ENCODE data around the gene ZNF23. TPM values are rescaled to one million over a fixed set of nuclear protein-coding genes. Genes with fewer than 3 reads are reported as not detected.
A peak's percentile ranks its signal among the peaks of the same experiment; 100 is the strongest.

Gene ZNF23
- total RNA-seq, 1 experiment from 2014 or later, result 8.9 TPM

DNA sequence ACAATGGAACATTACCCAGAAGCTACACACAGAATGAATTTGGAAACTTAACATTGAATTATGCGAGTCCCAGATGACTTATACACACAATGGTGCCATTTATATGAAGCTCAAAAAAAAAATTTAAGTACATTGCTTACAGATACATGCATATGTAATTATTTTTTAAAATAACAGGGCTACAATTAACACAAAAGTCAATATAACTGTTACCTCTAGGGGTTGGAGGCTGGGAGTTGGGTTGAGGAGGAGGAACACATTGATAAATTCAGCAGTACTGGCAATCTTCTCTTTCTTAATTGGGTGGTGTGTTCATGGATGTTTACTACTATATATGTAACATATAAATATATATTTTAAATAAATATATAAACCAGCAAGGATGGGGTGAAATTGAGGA is 1.1 kb downstream of the ZNF23 start:
- H3K79me2 ChIP-seq (ENCODE audit: low read length), result peaks cover 42% of the 10 kb centered on the region
- H3K36me3 ChIP-seq (ENCODE audit: insufficient read depth, low read length), result peaks cover under 1% of the 10 kb centered on the region; the same call in 1 of the 2 replicates
- DNase-seq, result no peak
- no peak overlapping the region for H2AFZ ChIP-seq (ENCODE audit: low read length)
- no peaks in the 10 kb centered on the region for H3K27me3 ChIP-seq (ENCODE audit: low read length)
- H3K9me2 ChIP-seq (replicated peaks; ENCODE audit: insufficient read depth, low read length), result no peaks in the 10 kb centered on the region
- H3K4me1 ChIP-seq (ENCODE audit: low read length), result peaks cover 17% of the 10 kb centered on the region
- H3K9me3 ChIP-seq (ENCODE audit: low read length), result no peaks in the 10 kb centered on the region
- peak overlapping the region; percentile 98 for H3K4me3 ChIP-seq (ENCODE audit: low read length)
- H4K20me1 ChIP-seq (ENCODE audit: insufficient read depth, low read depth, low read length), result no peaks in the 10 kb centered on the region
- H3K4me2 ChIP-seq (ENCODE audit: low read depth, low read length, poor library complexity, severe bottlenecking), result peak overlapping the region; percentile 74
- no peak overlapping the region for H3K27ac ChIP-seq (ENCODE audit: low read length)
- peak overlapping the region; percentile 92; the same call in 1 of the 2 replicates for H3K9ac ChIP-seq (ENCODE audit: low read length)

DNA sequence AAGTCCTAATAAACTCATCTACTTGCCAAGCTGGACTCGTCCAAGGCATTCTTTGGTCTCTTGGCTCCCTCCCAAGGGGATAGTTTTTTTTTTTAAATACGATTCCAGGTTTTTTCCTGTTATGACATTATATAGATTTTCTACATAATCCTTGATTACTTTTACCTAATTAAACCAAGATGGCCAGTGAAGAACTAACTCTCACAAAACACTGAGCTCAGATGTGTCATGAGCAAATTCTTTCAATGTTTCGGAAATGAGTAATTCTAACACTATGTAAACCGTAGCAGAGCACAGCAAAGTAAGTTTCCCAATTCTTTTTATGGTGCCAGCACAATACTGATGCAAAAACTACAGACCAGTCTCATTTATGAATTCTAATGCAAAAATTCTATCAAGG is 1.8 kb downstream of the ZNF23 start:
- H3K9me2 ChIP-seq (replicated peaks; ENCODE audit: insufficient read depth, low read length), result no peaks in the 10 kb centered on the region
- peak overlapping the region; percentile 98; the same call in 1 of the 2 replicates for H3K4me3 ChIP-seq (ENCODE audit: low read length)
- H3K9me3 ChIP-seq (ENCODE audit: low read length), result no peaks in the 10 kb centered on the region
- no peak overlapping the region for H2AFZ ChIP-seq (ENCODE audit: low read length)
- peaks cover 42% of the 10 kb centered on the region for H3K79me2 ChIP-seq (ENCODE audit: low read length)
- H3K36me3 ChIP-seq (ENCODE audit: insufficient read depth, low read length), result peaks cover 6% of the 10 kb centered on the region; the same call in 1 of the 2 replicates
- peak overlapping the region; percentile 74 for H3K4me2 ChIP-seq (ENCODE audit: low read depth, low read length, poor library complexity, severe bottlenecking)
- DNase-seq, result no peak
- no peak overlapping the region for H3K27ac ChIP-seq (ENCODE audit: low read length)
- H3K27me3 ChIP-seq (ENCODE audit: low read length), result no peaks in the 10 kb centered on the region
- H4K20me1 ChIP-seq (ENCODE audit: insufficient read depth, low read depth, low read length), result no peaks in the 10 kb centered on the region
- H3K4me1 ChIP-seq (ENCODE audit: low read length), result peaks cover 17% of the 10 kb centered on the region
- H3K9ac ChIP-seq (ENCODE audit: low read length), result no peak overlapping the region

DNA sequence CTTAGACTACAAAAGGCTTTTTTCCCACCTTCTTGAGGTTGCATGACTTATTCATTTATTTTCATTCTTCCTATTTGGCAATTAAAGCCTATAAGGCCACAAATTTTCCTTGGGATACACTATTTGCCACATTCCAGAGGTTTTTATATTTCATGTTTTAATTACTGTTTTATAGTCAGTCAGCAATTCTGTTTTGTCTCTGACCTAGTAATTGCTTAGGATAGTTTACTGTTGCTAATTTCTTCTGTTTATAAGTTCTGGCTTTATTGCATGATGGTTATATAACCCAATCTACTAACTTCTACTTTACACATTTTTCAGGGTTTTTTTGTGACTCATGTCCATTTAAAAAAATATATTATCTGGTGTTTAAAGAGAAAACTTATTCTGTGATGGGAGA is 2.5 kb downstream of the ZNF23 start:
- H3K27ac ChIP-seq (ENCODE audit: low read length), result no peak overlapping the region
- no peaks in the 10 kb centered on the region for H4K20me1 ChIP-seq (ENCODE audit: insufficient read depth, low read depth, low read length)
- no peak for DNase-seq
- H3K4me1 ChIP-seq (ENCODE audit: low read length), result peaks cover 17% of the 10 kb centered on the region
- peaks cover 13% of the 10 kb centered on the region for H3K36me3 ChIP-seq (ENCODE audit: insufficient read depth, low read length)
- no peak overlapping the region for H3K9ac ChIP-seq (ENCODE audit: low read length)
- peaks cover 42% of the 10 kb centered on the region for H3K79me2 ChIP-seq (ENCODE audit: low read length)
- no peaks in the 10 kb centered on the region for H3K27me3 ChIP-seq (ENCODE audit: low read length)
- no peaks in the 10 kb centered on the region for H3K9me2 ChIP-seq (replicated peaks; ENCODE audit: insufficient read depth, low read length)
- H2AFZ ChIP-seq (ENCODE audit: low read length), result no peak overlapping the region
- H3K9me3 ChIP-seq (ENCODE audit: low read length), result no peaks in the 10 kb centered on the region
- no peak overlapping the region for H3K4me2 ChIP-seq (ENCODE audit: low read depth, low read length, poor library complexity, severe bottlenecking)
- H3K4me3 ChIP-seq (ENCODE audit: low read length), result no peak overlapping the region

DNA sequence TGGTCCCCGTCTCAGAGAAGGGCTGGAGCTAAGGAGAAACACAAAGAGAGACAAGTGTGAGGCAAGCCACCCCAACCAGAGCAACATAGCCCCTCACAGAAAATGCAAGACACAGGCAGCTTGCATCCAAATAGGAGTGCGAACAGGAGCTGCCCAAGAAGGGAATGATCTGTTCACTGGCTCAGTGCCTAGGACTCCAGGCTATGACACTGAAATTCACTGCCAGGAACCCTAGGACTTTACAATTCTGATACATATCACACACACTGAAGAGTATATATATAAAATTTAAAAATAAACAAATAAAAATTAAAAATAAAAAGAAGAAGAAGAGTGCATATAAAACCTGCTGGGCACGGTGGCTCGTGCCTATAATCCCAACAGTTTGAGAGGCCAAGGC is 5.2 kb downstream of the ZNF23 start:
- no peak for DNase-seq
- peaks cover 40% of the 10 kb centered on the region for H3K79me2 ChIP-seq (ENCODE audit: low read length)
- H3K4me2 ChIP-seq (ENCODE audit: low read depth, low read length, poor library complexity, severe bottlenecking), result no peak overlapping the region
- H3K4me3 ChIP-seq (ENCODE audit: low read length), result no peak overlapping the region
- no peak overlapping the region for H3K27ac ChIP-seq (ENCODE audit: low read length)
- peaks cover 39% of the 10 kb centered on the region for H3K36me3 ChIP-seq (ENCODE audit: insufficient read depth, low read length)
- H3K9me3 ChIP-seq (ENCODE audit: low read length), result peaks cover 7% of the 10 kb centered on the region
- H3K4me1 ChIP-seq (ENCODE audit: low read length), result peaks cover 10% of the 10 kb centered on the region
- H2AFZ ChIP-seq (ENCODE audit: low read length), result no peak overlapping the region
- H3K27me3 ChIP-seq (ENCODE audit: low read length), result no peaks in the 10 kb centered on the region
- no peak overlapping the region for H3K9ac ChIP-seq (ENCODE audit: low read length)
- no peaks in the 10 kb centered on the region for H4K20me1 ChIP-seq (ENCODE audit: insufficient read depth, low read depth, low read length)
- no peaks in the 10 kb centered on the region for H3K9me2 ChIP-seq (replicated peaks; ENCODE audit: insufficient read depth, low read length)

DNA sequence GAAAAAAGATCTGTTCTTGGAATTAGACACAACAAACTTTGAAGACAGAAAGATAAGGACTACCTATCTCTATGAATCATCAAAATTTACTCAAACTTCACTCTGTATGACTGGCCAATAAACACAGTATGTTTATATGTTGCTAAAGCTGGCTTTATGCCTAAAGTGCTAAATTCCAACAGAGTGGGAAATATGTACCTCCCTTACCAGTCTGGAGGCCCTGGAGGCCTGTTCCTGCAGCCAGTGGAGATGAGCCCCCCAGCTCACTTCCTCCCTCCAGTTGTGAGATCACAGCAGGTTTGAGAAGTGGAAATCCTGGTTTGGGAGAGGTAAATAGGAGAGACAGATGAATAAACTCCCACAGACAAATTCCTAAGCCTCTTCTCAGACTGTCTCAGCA is 9.0 kb downstream of the ZNF23 start:
- H4K20me1 ChIP-seq (ENCODE audit: insufficient read depth, low read depth, low read length), result no peaks in the 10 kb centered on the region
- H3K9me3 ChIP-seq (ENCODE audit: low read length), result peaks cover 35% of the 10 kb centered on the region
- H3K9ac ChIP-seq (ENCODE audit: low read length), result no peak overlapping the region
- H3K9me2 ChIP-seq (replicated peaks; ENCODE audit: insufficient read depth, low read length), result no peaks in the 10 kb centered on the region
- no peak overlapping the region for H3K4me3 ChIP-seq (ENCODE audit: low read length)
- H3K27ac ChIP-seq (ENCODE audit: low read length), result no peak overlapping the region
- peaks cover 75% of the 10 kb centered on the region for H3K36me3 ChIP-seq (ENCODE audit: insufficient read depth, low read length)
- H3K4me2 ChIP-seq (ENCODE audit: low read depth, low read length, poor library complexity, severe bottlenecking), result no peak overlapping the region
- H2AFZ ChIP-seq (ENCODE audit: low read length), result no peak overlapping the region
- no peaks in the 10 kb centered on the region for H3K4me1 ChIP-seq (ENCODE audit: low read length)
- no peaks in the 10 kb centered on the region for H3K27me3 ChIP-seq (ENCODE audit: low read length)
- H3K79me2 ChIP-seq (ENCODE audit: low read length), result peaks cover 4% of the 10 kb centered on the region; the same call in 1 of the 2 replicates
- DNase-seq, result no peak

DNA sequence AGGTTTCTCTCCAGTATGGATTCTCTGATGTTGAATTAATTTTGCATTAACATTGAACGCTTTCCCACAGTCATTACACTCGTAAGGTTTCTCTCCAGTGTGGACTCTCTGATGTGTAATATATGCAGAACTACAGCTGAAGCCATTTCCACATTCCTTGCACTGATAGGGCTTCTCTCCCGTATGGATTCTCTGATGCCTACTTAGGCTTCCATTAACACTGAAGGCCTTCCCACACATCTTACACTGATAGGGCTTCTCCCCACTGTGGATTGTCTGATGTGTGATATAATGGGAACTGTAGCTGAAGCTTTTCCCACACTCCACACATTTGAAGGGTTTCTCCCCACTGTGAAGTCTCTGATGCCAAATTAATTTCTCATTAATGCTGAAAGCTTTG is 13.0 kb downstream of the ZNF23 start:
- Histone ChIP-seq H3K9me3 (ENCODE audit: low read length) (peaks cover 48% of the 10 kb centered on the region), H3K4me1 (ENCODE audit: low read length) (no peaks in the 10 kb centered on the region), H3K27ac (ENCODE audit: low read length) (no peak overlapping the region), H3K4me2 (ENCODE audit: low read depth, low read length, poor library complexity, severe bottlenecking) (no peak overlapping the region), H2AFZ (ENCODE audit: low read length) (no peak overlapping the region), H3K27me3 (ENCODE audit: low read length) (no peaks in the 10 kb centered on the region), H3K36me3 (ENCODE audit: insufficient read depth, low read length) (peaks cover 62% of the 10 kb centered on the region), H3K9ac (ENCODE audit: low read length) (no peak overlapping the region), H3K79me2 (ENCODE audit: low read length) (no peaks in the 10 kb centered on the region), H3K9me2 (replicated peaks; ENCODE audit: insufficient read depth, low read length) (no peaks in the 10 kb centered on the region), H4K20me1 (ENCODE audit: insufficient read depth, low read depth, low read length) (no peaks in the 10 kb centered on the region), H3K4me3 (ENCODE audit: low read length) (0 out of 2 replicates have a peak overlapping the region, but pooled peaks have one; percentile 6)
- DNase-seq, result no peak

DNA sequence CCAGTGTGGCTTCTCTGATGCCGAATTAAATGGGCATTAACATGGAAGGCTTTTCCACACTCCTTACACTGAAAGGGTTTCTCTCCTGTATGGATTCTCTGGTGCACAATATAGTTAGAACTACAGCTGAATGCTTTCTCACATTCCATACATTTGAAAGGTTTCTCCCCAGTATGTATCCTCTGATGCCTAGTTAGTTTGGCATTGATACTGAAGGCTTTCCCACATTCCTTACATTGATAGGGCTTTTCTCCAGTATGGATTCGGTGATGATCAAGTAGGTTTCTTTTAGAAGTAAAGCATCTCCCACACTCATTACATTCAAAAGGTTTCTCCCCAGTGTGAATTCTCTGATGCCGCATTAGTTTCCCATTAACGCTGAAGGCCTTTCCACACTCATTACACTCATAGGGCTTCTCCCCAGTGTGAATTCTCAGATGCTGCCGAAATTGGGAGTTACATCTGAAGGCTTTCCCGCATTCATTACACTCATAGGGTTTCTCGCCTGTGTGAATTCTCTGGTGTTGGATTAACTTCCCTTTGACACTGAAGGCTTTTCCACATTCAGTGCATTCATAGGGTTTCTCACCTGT is 13.7 kb downstream of the ZNF23 start:
- no peaks in the 10 kb centered on the region for H3K4me1 ChIP-seq (ENCODE audit: low read length)
- no peak overlapping the region for H3K4me2 ChIP-seq (ENCODE audit: low read depth, low read length, poor library complexity, severe bottlenecking)
- H4K20me1 ChIP-seq (ENCODE audit: insufficient read depth, low read depth, low read length), result no peaks in the 10 kb centered on the region
- H3K9me2 ChIP-seq (replicated peaks; ENCODE audit: insufficient read depth, low read length), result no peaks in the 10 kb centered on the region
- H3K4me3 ChIP-seq (ENCODE audit: low read length), result no peak overlapping the region
- H3K36me3 ChIP-seq (ENCODE audit: insufficient read depth, low read length), result peaks cover 55% of the 10 kb centered on the region
- H3K27ac ChIP-seq (ENCODE audit: low read length), result no peak overlapping the region
- no peaks in the 10 kb centered on the region for H3K79me2 ChIP-seq (ENCODE audit: low read length)
- H2AFZ ChIP-seq (ENCODE audit: low read length), result no peak overlapping the region
- no peak overlapping the region for H3K9ac ChIP-seq (ENCODE audit: low read length)
- no peak for DNase-seq
- H3K9me3 ChIP-seq (ENCODE audit: low read length), result peaks cover 48% of the 10 kb centered on the region
- no peaks in the 10 kb centered on the region for H3K27me3 ChIP-seq (ENCODE audit: low read length)

DNA sequence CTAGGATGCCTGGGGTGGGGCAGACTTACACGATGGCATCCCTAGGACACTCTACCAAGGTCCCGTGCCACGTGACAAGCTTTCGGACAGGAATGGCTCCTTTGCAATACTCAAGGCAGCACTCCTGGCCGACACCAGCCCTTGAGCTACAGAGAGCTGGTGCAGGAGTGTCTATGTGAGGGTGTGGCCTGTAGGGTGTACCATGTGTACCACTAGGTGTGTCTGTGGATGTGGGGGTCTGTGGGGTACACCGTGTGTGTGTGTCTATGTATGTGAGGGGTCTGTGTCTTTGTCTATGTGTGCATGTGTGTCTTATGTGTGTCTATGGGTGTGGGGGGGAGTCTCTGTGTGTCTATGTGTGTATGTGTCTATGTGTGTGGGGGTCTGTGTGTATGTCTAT is 18.3 kb downstream of the ZNF23 start:
- H3K4me1 ChIP-seq (ENCODE audit: low read length), result no peaks in the 10 kb centered on the region
- H2AFZ ChIP-seq (ENCODE audit: low read length), result no peak overlapping the region
- no peak overlapping the region for H3K4me2 ChIP-seq (ENCODE audit: low read depth, low read length, poor library complexity, severe bottlenecking)
- peaks cover 20% of the 10 kb centered on the region for H3K9me3 ChIP-seq (ENCODE audit: low read length)
- H3K9me2 ChIP-seq (replicated peaks; ENCODE audit: insufficient read depth, low read length), result no peaks in the 10 kb centered on the region
- H3K27ac ChIP-seq (ENCODE audit: low read length), result no peak overlapping the region
- no peaks in the 10 kb centered on the region for H3K27me3 ChIP-seq (ENCODE audit: low read length)
- no peak for DNase-seq
- H3K9ac ChIP-seq (ENCODE audit: low read length), result no peak overlapping the region
- H3K4me3 ChIP-seq (ENCODE audit: low read length), result no peak overlapping the region
- H3K36me3 ChIP-seq (ENCODE audit: insufficient read depth, low read length), result peaks cover 10% of the 10 kb centered on the region
- H3K79me2 ChIP-seq (ENCODE audit: low read length), result no peaks in the 10 kb centered on the region
- H4K20me1 ChIP-seq (ENCODE audit: insufficient read depth, low read depth, low read length), result no peaks in the 10 kb centered on the region
